OCI-LY1 (cell line): ENCODE results near the gene TSN.

Source experiments
- H2AFZ ChIP-seq: fragments of 200-600 bp; sonication (generic), shearing (Covaris generic); 2 replicates; pipeline ENCODE4 v1.6.0; 2014; ENCODE audit warnings: antibody characterized with exemption, mild to moderate bottlenecking, low read length
- H3F3A ChIP-seq: fragments of 200-600 bp; sonication (generic), shearing (Covaris generic); 2 replicates; pipeline ENCODE4 v1.6.0; 2014; ENCODE audit warnings: mild to moderate bottlenecking, antibody characterized with exemption, low read length, moderate library complexity; ENCODE audit not compliant: insufficient read depth
- H3K27ac ChIP-seq: fragments of 200-600 bp; sonication (generic); 2 replicates; pipeline ENCODE4 v1.5.1; 2014; ENCODE audit warnings: low read length, mixed run types, mild to moderate bottlenecking, low read depth; ENCODE audit not compliant: poor library complexity, severe bottlenecking
- H3K27me3 ChIP-seq: fragments of 200-600 bp; sonication (generic); 2 replicates; pipeline ENCODE4 v1.6.0; 2014; ENCODE audit warnings: antibody characterized with exemption, mild to moderate bottlenecking, low read length, moderate library complexity; ENCODE audit not compliant: insufficient read depth
- H3K36me3 ChIP-seq: fragments of 200-600 bp; sonication (generic); 2 replicates; pipeline ENCODE4 v1.6.1; 2014; ENCODE audit warnings: mild to moderate bottlenecking, antibody characterized with exemption, low read length, moderate library complexity, mixed read lengths; ENCODE audit not compliant: insufficient read depth
- H3K4me1 ChIP-seq: fragments of 200-600 bp; sonication (generic); 2 replicates; pipeline ENCODE4 v1.5.1; 2014; ENCODE audit warnings: mild to moderate bottlenecking, low read length, moderate library complexity; ENCODE audit not compliant: insufficient read depth, severe bottlenecking
- H3K4me2 ChIP-seq: fragments of 200-600 bp; sonication (generic), shearing (Covaris generic); 2 replicates; pipeline ENCODE4 v1.6.1; 2014; ENCODE audit warnings: low read length
- H3K4me3 ChIP-seq: fragments of 200-600 bp; sonication (generic); 2 replicates; pipeline ENCODE4 v1.5.1; 2014; ENCODE audit warnings: low read length, low read depth, mild to moderate bottlenecking, mixed read lengths; ENCODE audit not compliant: poor library complexity, severe bottlenecking
- H3K79me2 ChIP-seq: fragments of 200-600 bp; shearing (Covaris generic); 2 replicates; pipeline ENCODE4 v1.6.1; 2016; ENCODE audit warnings: mixed run types, low read length, mixed read lengths; ENCODE audit not compliant: insufficient read depth
- H3K9ac ChIP-seq: fragments of 200-600 bp; sonication (generic), shearing (Covaris generic); 2 replicates; pipeline ENCODE4 v1.6.1; 2014; ENCODE audit warnings: mild to moderate bottlenecking, low read length, mixed read lengths
- H3K9me2 ChIP-seq: fragments of 200-600 bp; sonication (generic), shearing (Covaris generic); 2 replicates; pipeline ENCODE4 v1.6.1; 2014; ENCODE audit warnings: low read depth, mild to moderate bottlenecking, low read length, mixed read lengths
- H3K9me3 ChIP-seq: fragments of 200-600 bp; shearing (Covaris generic); 2 replicates; pipeline ENCODE4 v1.6.1; 2014; ENCODE audit warnings: low read length, mixed read lengths
- H4K20me1 ChIP-seq: fragments of 200-600 bp; sonication (generic), shearing (Covaris generic); 2 replicates; pipeline ENCODE4 v1.6.0; 2016; ENCODE audit warnings: mild to moderate bottlenecking, low read length; ENCODE audit not compliant: insufficient read depth
- EZH2 ChIP-seq: fragments of 200-600 bp; sonication (generic), shearing (Covaris generic); IDR thresholded peaks from 2 replicates; pipeline ENCODE4 v1.8.0; 2017; ENCODE audit warnings: borderline replicate concordance, mixed run types, mild to moderate bottlenecking, antibody characterized with exemption, low read length, moderate library complexity, mixed read lengths
- TF ChIP-seq, protein P1 (sequence below): fragments of 200-600 bp; sonication (generic), shearing (Covaris generic); IDR thresholded peaks from 2 replicates; pipeline ENCODE4 v1.5.1; 2017; ENCODE audit warnings: mild to moderate bottlenecking, antibody characterized with exemption, low read length, moderate library complexity, mixed read lengths

Gene TSN

DNA sequence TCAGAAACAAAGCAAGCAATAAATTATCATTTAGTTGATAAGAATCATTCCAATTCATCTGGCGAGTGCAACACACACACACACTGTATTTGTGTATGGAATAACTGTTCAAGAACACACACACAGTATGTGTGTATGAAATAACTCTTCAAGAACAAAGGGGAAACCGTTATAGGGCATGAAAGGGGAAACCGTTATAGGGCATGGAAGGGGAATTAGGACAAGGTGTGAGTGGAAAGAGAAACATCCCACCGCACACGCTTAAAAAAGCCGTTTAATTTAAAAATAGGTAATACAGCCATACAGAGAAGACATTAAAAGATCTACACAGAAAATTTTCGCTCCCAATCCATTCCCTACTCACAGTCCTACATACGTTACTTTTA, 607 bp upstream of the TSN start:
- TF ChIP-seq, protein P1, sequence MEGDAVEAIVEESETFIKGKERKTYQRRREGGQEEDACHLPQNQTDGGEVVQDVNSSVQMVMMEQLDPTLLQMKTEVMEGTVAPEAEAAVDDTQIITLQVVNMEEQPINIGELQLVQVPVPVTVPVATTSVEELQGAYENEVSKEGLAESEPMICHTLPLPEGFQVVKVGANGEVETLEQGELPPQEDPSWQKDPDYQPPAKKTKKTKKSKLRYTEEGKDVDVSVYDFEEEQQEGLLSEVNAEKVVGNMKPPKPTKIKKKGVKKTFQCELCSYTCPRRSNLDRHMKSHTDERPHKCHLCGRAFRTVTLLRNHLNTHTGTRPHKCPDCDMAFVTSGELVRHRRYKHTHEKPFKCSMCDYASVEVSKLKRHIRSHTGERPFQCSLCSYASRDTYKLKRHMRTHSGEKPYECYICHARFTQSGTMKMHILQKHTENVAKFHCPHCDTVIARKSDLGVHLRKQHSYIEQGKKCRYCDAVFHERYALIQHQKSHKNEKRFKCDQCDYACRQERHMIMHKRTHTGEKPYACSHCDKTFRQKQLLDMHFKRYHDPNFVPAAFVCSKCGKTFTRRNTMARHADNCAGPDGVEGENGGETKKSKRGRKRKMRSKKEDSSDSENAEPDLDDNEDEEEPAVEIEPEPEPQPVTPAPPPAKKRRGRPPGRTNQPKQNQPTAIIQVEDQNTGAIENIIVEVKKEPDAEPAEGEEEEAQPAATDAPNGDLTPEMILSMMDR = no peak
- no peak for TF ChIP-seq EZH2
- Histone ChIP-seq H3K9me3 (no peaks in the 10 kb centered on the region), H3K36me3 (peaks cover 22% of the 10 kb centered on the region), H3K4me1 (peaks cover 33% of the 10 kb centered on the region), H3K4me2 (peak overlapping the region; percentile 94), H2AFZ (no peak overlapping the region), H3K27me3 (no peaks in the 10 kb centered on the region), H4K20me1 (no peaks in the 10 kb centered on the region), H3K27ac (no peak overlapping the region), H3K4me3 (peak overlapping the region; percentile 93), H3F3A (no peaks in the 10 kb centered on the region), H3K9ac (peak overlapping the region; percentile 74), H3K9me2 (no peaks in the 10 kb centered on the region), H3K79me2 (peaks cover 32% of the 10 kb centered on the region)

DNA sequence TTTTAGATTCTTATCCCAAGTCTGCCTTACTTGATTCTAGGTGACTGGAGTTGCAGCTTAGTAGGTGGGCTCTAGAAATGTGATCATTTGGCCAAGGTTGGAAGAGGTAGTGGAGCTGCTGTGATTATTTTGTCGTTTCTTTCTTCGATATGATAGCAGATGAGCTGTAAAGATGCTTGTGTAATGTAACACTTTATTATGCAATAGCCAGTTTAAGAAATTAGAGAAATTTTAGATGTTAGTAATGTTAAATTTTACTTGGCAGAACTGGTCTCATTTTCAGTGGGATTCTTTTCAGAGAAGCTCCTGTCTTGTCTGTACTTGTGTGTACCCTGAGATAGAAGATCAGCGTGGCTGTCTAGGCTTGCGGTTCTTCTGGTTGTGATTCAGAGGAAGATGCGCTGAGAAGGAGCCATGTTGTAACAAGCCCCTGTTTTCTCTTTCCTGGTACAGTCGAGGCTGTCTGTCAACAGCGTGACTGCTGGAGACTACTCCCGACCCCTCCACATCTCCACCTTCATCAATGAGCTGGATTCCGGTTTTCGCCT, 9.3 kb downstream of the TSN start:
- H2AFZ ChIP-seq = no peak overlapping the region
- H3K79me2 ChIP-seq = no peaks in the 10 kb centered on the region
- H3K9me2 ChIP-seq = no peaks in the 10 kb centered on the region
- H3K4me3 ChIP-seq = no peak overlapping the region
- no peaks in the 10 kb centered on the region for H3K27me3 ChIP-seq
- H3K9ac ChIP-seq = no peak overlapping the region
- H3K36me3 ChIP-seq = peaks cover 90% of the 10 kb centered on the region
- no peaks in the 10 kb centered on the region for H3K4me1 ChIP-seq
- no peaks in the 10 kb centered on the region for H4K20me1 ChIP-seq
- H3K9me3 ChIP-seq = no peaks in the 10 kb centered on the region
- no peak overlapping the region for H3K4me2 ChIP-seq
- no peak for TF ChIP-seq EZH2
- TF ChIP-seq, protein P1 = no peak
- H3K27ac ChIP-seq = no peak overlapping the region
- no peaks in the 10 kb centered on the region for H3F3A ChIP-seq

DNA sequence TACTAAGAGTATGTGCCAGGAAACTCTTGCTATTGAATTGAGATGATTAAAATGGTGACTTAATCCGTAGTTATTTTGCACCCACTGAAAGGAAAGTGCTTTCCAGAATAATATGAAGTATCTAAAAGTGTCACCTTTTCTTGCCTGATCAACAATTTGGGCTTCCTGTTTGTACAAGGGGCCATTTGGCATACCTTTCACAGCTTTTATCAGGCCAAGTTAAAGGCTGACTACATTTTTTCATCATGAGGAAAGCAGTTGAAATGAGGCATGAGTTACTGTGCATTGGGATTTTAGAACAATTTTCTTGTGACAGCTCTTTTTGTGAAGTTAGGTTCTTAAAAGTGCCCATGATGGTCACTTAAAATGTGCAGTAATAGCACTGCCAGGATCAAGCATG, 11.2 kb downstream of the TSN start:
- Histone ChIP-seq H3K79me2 (no peaks in the 10 kb centered on the region), H3K27ac (no peak overlapping the region), H3K9ac (no peak overlapping the region), H3K4me2 (no peak overlapping the region), H3F3A (no peaks in the 10 kb centered on the region), H3K4me1 (peaks cover 6% of the 10 kb centered on the region), H4K20me1 (no peaks in the 10 kb centered on the region), H3K9me2 (no peaks in the 10 kb centered on the region), H3K27me3 (no peaks in the 10 kb centered on the region), H3K4me3 (no peak overlapping the region), H3K36me3 (peaks cover 76% of the 10 kb centered on the region), H2AFZ (no peak overlapping the region), H3K9me3 (no peaks in the 10 kb centered on the region)
- TF ChIP-seq EZH2 = no peak
- TF ChIP-seq, protein P1 = no peak
